Measurements from ENCODE around the gene ATXN1.
"Not testable (repeated sequence)": the region's sequence is repeated elsewhere in the genome, so short reads cannot be mapped to it uniquely, and the experiment has no call there.

ATXN1 gene

GRCh38 chr6:16634855-16635254, 126.4 kb downstream of the ATXN1 start:
- no peak for DNase-seq
- no peak for TF ChIP-seq POLR2A (IDR thresholded peaks at IDR 0.05; ENCODE audit: low read length)

- no peak for DNase-seq
- TF ChIP-seq POLR2A (IDR thresholded peaks at IDR 0.05; ENCODE audit: low read length), result no peak
- TF ChIP-seq GATA1 (IDR thresholded peaks at IDR 0.05; ENCODE audit: low read depth, low read length), result no peak
Observed at GRCh38 chr6:16633961-16634360, 127.3 kb downstream of the ATXN1 start.

GRCh38 chr6:16633465-16633864, 127.8 kb downstream of the ATXN1 start:
- DNase-seq, result no peak
- no peak for TF ChIP-seq GATA1 (IDR thresholded peaks at IDR 0.05; ENCODE audit: low read depth, low read length)
- TF ChIP-seq POLR2A (IDR thresholded peaks at IDR 0.05; ENCODE audit: low read length), result no peak

GRCh38 chr6:16632101-16632500, 129.2 kb downstream of the ATXN1 start:
- TF ChIP-seq GATA1 (IDR thresholded peaks at IDR 0.05; ENCODE audit: low read depth, low read length), result no peak
- no peak for TF ChIP-seq POLR2A (IDR thresholded peaks at IDR 0.05; ENCODE audit: low read length)
- DNase-seq, result no peak

- no peak for DNase-seq
- no peak for TF ChIP-seq POLR2A (IDR thresholded peaks at IDR 0.05; ENCODE audit: low read length)
- TF ChIP-seq GATA1 (IDR thresholded peaks at IDR 0.05; ENCODE audit: low read depth, low read length), result no peak
Observed at GRCh38 chr6:16630026-16630643, 131.1 kb downstream of the ATXN1 start.

- DNase-seq, result not testable (repeated sequence)
Observed at GRCh38 chr6:16628580-16628979, 132.7 kb downstream of the ATXN1 start.

- TF ChIP-seq GATA1 (IDR thresholded peaks at IDR 0.05; ENCODE audit: low read depth, low read length) (no peak), POLR2A (IDR thresholded peaks at IDR 0.05; ENCODE audit: low read length) (no peak)
- no peak for DNase-seq
Observed at GRCh38 chr6:16626650-16627049, 134.6 kb downstream of the ATXN1 start.

GRCh38 chr6:16625291-16626265, 135.7 kb downstream of the ATXN1 start:
- DNase-seq, result no peak
- TF ChIP-seq GATA1 (IDR thresholded peaks at IDR 0.05; ENCODE audit: low read depth, low read length) (no peak), POLR2A (IDR thresholded peaks at IDR 0.05; ENCODE audit: low read length) (no peak)

GRCh38 chr6:16624636-16625290, 136.5 kb downstream of the ATXN1 start:
- TF ChIP-seq POLR2A (IDR thresholded peaks at IDR 0.05; ENCODE audit: low read length), result no peak
- no peak for TF ChIP-seq GATA1 (IDR thresholded peaks at IDR 0.05; ENCODE audit: low read depth, low read length)
- no peak for DNase-seq

GRCh38 chr6:16623731-16624130, 137.5 kb downstream of the ATXN1 start:
- DNase-seq, result no peak
- TF ChIP-seq POLR2A (IDR thresholded peaks at IDR 0.05; ENCODE audit: low read length) (no peak), GATA1 (IDR thresholded peaks at IDR 0.05; ENCODE audit: low read depth, low read length) (no peak)

- DNase-seq, result no peak
- TF ChIP-seq POLR2A (IDR thresholded peaks at IDR 0.05; ENCODE audit: low read length) (no peak), GATA1 (IDR thresholded peaks at IDR 0.05; ENCODE audit: low read depth, low read length) (no peak)
Observed at GRCh38 chr6:16623029-16623653, 138.1 kb downstream of the ATXN1 start.

GRCh38 chr6:16622193-16622592, 139.1 kb downstream of the ATXN1 start:
- TF ChIP-seq GATA1 (IDR thresholded peaks at IDR 0.05; ENCODE audit: low read depth, low read length), result no peak
- TF ChIP-seq POLR2A (IDR thresholded peaks at IDR 0.05; ENCODE audit: low read length), result no peak
- DNase-seq, result no peak

GRCh38 chr6:16621002-16621401, 140.3 kb downstream of the ATXN1 start:
- TF ChIP-seq POLR2A (IDR thresholded peaks at IDR 0.05; ENCODE audit: low read length), result no peak
- no peak for TF ChIP-seq GATA1 (IDR thresholded peaks at IDR 0.05; ENCODE audit: low read depth, low read length)
- DNase-seq, result no peak

GRCh38 chr6:16619777-16620176, 141.5 kb downstream of the ATXN1 start:
- TF ChIP-seq GATA1 (IDR thresholded peaks at IDR 0.05; ENCODE audit: low read depth, low read length) (no peak), POLR2A (IDR thresholded peaks at IDR 0.05; ENCODE audit: low read length) (no peak)
- no peak for DNase-seq
